Gastroesophageal sphincter (tissue), 2 donors: ENCODE measurements around the gene PARD3.
"Not testable (repeated sequence)": the region's sequence is repeated elsewhere in the genome, so short reads cannot be mapped to it uniquely, and the experiment has no call there.

Source experiments
- EP300 ChIP-seq: sonication (generic); formaldehyde crosslinking; IDR thresholded peaks from one replicate; pipeline ENCODE4 v1.6.1; 2017; ENCODE audit warnings: antibody characterized with exemption, mild to moderate bottlenecking
- POLR2A ChIP-seq, 2 donors: fragments of 450-650 bp; IDR thresholded peaks; one replicate each; pipeline ENCODE4 v1.6.1; 2017; ENCODE audit warnings: antibody characterized with exemption in 2 of 2, mild to moderate bottlenecking in 2 of 2, moderate library complexity in 1 of 2

GRCh38 chr10:34439386-34439785, 375.7 kb downstream of the PARD3 start:
- TF ChIP-seq POLR2A (IDR thresholded peaks at IDR 0.05); EP300: not testable (repeated sequence)
